C4-2B (cell line): Measurements from ENCODE around the gene EHF.

Experiments
- H3K27ac ChIP-seq: fragments of 450-650 bp; 2 replicates; pipeline ENCODE4 v1.5.1; 2017
- ZFX ChIP-seq: fragments of 450-650 bp; IDR thresholded peaks from 2 replicates; pipeline ENCODE4 v1.6.1; 2017
- TF ChIP-seq, protein P1 (sequence below): fragments of 450-650 bp; conservative IDR thresholded peaks from 2 replicates; pipeline ENCODE4 v1.5.1; 2017; ENCODE audit warnings: mild to moderate bottlenecking

Gene EHF

DNA sequence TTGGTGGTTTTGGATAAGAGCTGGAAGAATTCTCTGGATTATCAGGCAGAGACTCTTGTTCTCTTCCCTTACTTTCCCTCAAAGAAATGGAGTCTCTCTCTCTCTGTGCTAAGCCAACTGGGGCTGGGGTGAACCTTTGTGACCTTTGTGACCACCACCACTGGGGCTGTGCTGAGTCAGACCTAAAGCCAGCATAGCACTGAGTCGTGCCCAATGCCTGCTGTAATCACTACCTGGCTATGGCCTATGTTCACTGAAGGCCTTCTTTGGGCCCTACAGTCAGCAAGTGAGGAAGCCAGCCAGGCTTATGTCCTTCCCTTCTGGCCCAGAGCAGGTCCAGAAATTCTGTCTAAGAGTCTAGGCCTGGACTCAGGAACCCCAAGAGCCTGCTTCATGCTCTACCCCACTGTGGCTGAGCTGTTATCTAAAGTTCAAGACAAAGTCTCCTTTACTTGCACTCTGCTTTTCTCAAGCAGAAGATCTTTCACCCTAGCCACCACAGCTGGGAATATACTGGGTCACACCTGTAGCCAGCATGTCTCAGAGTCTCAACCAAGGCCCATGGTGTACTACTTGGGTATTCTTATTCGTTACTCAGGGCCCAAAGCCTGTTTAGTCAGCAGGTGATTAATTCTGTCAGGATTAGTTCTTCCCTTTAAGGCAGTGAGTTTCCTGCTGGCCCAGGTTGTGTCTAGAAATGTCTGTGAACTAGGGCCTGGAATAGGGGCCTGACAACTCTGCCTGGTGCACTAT, 86.0 kb downstream of the EHF start:
- no peak overlapping the region for H3K27ac ChIP-seq
- TF ChIP-seq, protein P1, sequence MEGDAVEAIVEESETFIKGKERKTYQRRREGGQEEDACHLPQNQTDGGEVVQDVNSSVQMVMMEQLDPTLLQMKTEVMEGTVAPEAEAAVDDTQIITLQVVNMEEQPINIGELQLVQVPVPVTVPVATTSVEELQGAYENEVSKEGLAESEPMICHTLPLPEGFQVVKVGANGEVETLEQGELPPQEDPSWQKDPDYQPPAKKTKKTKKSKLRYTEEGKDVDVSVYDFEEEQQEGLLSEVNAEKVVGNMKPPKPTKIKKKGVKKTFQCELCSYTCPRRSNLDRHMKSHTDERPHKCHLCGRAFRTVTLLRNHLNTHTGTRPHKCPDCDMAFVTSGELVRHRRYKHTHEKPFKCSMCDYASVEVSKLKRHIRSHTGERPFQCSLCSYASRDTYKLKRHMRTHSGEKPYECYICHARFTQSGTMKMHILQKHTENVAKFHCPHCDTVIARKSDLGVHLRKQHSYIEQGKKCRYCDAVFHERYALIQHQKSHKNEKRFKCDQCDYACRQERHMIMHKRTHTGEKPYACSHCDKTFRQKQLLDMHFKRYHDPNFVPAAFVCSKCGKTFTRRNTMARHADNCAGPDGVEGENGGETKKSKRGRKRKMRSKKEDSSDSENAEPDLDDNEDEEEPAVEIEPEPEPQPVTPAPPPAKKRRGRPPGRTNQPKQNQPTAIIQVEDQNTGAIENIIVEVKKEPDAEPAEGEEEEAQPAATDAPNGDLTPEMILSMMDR = no peak
- TF ChIP-seq ZFX = no peak

DNA sequence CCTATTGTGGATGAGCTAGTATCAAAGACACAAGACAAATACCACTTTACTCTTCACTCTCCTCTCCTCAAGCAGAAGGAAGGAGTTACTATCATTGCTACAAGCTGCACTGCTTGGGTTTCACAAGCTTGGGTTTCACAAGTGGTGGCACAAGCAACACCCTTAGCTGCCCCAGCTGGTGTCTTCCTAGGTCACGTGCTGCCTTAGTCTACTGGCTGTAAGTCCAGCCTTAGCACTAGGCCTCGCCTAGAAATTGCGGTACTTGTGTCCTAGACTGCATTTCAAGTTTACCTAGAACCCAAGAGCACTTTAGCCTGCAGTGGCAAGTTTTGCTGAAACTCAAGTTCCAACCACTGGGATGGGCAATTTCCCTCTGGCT, 86.6 kb downstream of the EHF start:
- no peak overlapping the region for H3K27ac ChIP-seq
- TF ChIP-seq, protein P1 = no peak
- no peak for TF ChIP-seq ZFX
